Raji (cell line): Measurements from ENCODE around the gene GLDN.

ENCODE experiments used
- POLR2A ChIP-seq: IDR thresholded peaks from 2 replicates; pipeline ENCODE4 v1.6.1; 2011; ENCODE audit warnings: low read depth, low read length, control low read depth; ENCODE audit not compliant: insufficient read depth

The GLDN gene

GRCh38 chr15:51341366-51342226 is at the start of gene GLDN:
Gene GLDN (plus strand): TSS chr15:51341655. CDS start chr15:51341685, 30 bp downstream.
- TF ChIP-seq POLR2A: no peak

- TF ChIP-seq POLR2A: no peak
Observed at GRCh38 chr15:51298620-51299019, 42.8 kb upstream of the GLDN start.

GRCh38 chr15:51299187-51300015 is 42.1 kb upstream of the GLDN start:
- TF ChIP-seq POLR2A: no peak

- TF ChIP-seq POLR2A: no peak
Observed at GRCh38 chr15:51302480-51302879, 39.0 kb upstream of the GLDN start.

- TF ChIP-seq POLR2A: no peak
Observed at GRCh38 chr15:51303462-51303980, 37.9 kb upstream of the GLDN start.

- TF ChIP-seq POLR2A: no peak
Observed at GRCh38 chr15:51307325-51307724, 34.1 kb upstream of the GLDN start.

- no peak for TF ChIP-seq POLR2A
Observed at GRCh38 chr15:51307811-51308210, 33.6 kb upstream of the GLDN start.

- TF ChIP-seq POLR2A: no peak
Observed at GRCh38 chr15:51310064-51310463, 31.4 kb upstream of the GLDN start.

GRCh38 chr15:51311510-51311909 is 29.9 kb upstream of the GLDN start:
- TF ChIP-seq POLR2A: no peak

GRCh38 chr15:51312166-51313073 is 29.0 kb upstream of the GLDN start:
- no peak for TF ChIP-seq POLR2A

GRCh38 chr15:51313074-51313393 is 28.4 kb upstream of the GLDN start:
- no peak for TF ChIP-seq POLR2A

- TF ChIP-seq POLR2A: no peak
Observed at GRCh38 chr15:51313644-51314280, 27.7 kb upstream of the GLDN start.

GRCh38 chr15:51314391-51315337 is 26.8 kb upstream of the GLDN start:
- TF ChIP-seq POLR2A: no peak
